DMS 273 (cell line): Measurements from ENCODE around the gene EEF1AKMT4.

Experiments used
- DNase-seq: peaks from one replicate; lab custom pipeline; 2025; ENCODE audit not compliant: unreplicated experiment; lab: John Stamatoyannopoulos, UW

EEF1AKMT4 gene

DNA sequence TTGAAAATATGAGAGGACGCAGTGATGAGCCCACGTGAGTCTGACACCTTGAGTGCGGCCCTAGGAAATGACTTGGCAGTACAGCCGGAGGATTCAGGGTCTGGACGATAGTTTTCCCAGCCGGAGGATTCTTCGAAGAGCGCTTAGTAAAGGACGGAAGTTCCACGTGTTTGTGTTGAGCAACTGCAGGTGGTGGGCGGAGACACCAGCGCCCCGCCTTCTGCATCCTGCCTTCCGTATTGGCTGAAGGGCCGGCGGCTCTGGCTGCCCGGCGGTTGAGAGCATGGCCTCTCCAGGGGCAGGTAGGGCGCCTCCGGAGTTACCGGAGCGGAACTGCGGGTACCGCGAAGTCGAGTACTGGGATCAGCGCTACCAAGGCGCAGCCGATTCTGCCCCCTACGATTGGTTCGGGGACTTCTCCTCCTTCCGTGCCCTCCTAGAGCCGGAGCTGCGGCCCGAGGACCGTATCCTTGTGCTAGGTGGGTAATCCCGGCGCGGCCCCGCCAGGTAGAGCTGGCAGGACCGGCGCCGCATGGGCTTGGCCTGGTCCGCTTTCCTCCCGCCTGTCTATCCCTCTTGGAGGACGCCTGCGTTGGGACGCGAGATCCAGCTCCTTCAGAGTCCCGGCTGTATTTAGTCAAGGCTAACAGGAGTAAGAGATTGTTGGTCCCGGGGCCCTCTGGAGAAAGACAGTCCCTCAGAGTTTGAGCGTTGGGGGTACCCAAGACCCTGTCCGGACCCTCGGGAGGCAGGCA, at the start of gene EEF1AKMT4:
Gene EEF1AKMT4 (plus strand): TSS at position 261 of the 755 bp plus-strand sequence. CDS start 23 bp downstream, at position 284.
- peak; percentile 100 for DNase-seq

DNA sequence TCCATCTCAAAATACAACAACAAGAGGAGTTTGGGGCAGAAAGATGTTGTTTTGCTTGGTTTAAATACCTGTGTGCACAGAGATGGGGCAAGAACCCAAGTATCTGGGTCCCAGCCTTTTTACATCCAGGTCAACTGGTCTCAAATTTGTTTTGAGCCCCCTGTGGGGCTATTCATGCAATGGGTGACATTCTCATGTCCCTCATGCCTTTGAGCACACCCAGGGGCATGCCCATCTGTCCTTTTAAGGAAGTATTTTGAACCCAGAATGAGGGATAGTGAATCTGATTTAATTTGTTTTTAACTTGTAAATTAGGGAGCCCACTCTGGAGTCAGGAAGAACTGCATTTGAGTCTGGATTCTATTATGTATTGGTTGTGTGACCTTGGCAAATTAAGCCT, 48.6 kb upstream of the EEF1AKMT4 start:
- no peak for DNase-seq

DNA sequence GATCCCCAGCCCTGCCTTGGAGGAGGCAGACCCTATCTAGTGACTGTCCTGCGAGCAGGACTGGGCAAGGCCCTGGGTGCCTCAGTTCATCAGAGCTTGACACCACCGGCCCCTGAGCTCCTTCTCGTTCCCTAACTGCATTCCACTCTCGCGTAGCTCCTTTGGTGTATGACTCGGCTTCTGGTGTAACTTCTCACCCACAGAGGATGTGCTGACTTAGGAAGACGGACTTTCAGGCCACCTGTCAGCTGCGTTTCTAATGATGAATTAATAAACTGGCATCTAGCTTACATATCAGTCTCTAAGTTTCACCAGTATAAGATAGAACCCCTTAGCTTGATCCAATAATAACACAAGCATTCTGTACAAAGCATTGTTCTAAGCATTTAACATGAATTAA, 45.9 kb upstream of the EEF1AKMT4 start:
- DNase-seq: no peak

DNA sequence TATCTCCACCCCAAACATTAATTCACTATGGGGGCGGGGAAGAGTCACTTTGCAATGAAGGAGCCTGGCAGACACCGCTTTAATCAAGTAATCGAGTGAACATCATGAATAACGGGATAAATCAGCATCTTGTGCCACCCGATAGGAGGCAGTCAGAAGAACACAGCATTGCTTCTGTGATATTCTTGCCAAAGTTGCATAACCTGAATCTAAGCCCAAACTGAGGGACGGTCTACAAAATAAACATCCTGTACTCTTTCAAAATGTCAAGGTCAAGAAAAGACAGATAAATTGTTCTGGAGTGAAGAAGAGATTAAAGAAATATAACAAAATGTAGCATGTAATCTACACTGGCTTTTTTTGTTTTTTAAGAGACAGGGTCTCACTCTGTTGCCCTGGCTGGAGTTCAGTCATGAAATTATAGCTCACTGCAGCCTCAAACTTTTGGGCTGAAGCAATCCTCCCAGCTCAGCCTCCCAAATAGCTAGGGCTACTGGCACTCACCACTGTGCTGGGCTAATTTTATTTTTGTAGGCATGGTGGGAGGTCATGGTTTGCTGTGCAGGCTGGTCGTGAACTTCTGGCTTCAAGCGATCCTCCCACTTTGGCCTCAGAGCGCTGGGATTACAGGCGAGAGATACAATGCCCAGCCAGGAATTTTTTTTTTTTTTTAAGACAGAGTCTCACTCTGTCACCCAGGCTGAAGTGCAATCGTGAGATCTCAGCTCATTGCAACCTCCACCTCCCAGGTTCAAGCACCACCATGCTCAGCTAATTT, 40.1 kb upstream of the EEF1AKMT4 start:
- DNase-seq: no peak

DNA sequence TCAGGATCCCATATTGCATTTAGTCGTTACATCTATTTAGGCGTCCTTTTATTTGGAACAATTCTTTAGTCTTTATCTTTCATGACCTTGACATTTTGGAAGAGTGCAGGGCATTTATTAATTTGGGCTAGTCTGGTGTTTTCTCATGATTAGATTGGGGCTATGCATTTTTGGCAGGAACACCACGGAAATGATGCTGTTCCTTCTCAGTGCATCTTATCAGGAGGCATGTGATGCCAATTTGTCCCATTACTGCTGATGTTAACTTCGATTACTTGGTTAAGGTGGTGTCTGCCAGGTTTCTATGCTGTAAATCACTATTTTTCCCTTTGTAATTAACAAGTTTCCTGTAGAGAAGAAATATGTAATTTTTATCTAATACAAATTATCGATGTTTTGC, 38.2 kb upstream of the EEF1AKMT4 start:
- DNase-seq: no peak

DNA sequence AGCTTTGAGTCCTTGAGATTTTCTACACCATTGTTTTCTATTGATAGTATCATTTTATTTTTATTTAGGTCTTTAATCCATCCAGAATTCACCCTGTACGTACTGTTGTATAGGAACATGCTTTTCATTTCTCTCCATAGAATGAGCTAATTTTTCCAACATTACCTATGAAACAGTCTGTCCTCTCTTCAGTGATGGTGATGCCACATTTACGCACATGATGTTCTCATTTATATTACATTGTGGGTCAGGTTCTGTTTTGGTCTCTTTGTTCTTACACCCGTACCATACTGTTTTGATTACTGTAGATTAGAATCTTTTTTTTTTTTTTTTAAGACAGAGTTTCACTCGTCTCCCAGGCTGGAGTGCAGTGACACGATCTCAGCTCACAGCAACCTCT, 37.8 kb upstream of the EEF1AKMT4 start:
- no peak for DNase-seq

DNA sequence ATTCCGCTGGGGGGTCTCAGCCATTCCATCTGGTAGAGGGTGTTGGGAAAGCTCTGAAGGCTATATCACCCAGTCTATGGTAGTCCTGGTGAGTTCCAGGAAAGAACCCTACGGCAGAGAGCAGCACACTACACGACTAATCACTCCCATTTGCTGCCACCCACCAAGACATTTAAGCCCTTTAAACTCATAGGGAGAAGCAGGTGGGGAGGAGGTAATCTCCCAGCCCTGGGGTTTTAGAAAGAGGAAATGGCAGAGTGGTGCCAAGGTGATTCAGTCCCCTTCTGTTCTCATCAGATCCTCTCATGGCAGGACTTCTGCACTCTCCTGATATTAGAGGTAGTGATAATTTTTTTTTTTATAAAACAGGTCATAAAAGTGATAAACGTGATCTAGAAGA, 30.7 kb upstream of the EEF1AKMT4 start:
- no peak for DNase-seq

DNA sequence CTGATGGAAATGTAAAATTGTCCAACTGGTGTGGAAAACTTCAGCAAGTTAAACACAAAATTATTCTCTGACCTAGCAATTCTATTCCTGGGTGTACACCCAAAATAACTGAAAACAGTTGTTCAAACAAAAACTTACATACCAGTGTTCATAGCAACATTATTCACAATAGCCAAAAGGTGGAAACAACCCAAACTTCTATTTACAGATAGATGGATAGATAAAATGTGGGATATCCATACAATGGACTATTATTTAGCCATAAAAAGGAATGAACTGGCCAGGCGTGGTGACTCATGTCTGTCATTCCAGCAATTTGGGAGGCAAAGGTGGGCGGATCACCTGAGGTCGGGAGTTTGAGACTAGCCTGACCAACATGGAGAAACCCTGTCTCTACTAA, 27.0 kb upstream of the EEF1AKMT4 start:
- no peak for DNase-seq

DNA sequence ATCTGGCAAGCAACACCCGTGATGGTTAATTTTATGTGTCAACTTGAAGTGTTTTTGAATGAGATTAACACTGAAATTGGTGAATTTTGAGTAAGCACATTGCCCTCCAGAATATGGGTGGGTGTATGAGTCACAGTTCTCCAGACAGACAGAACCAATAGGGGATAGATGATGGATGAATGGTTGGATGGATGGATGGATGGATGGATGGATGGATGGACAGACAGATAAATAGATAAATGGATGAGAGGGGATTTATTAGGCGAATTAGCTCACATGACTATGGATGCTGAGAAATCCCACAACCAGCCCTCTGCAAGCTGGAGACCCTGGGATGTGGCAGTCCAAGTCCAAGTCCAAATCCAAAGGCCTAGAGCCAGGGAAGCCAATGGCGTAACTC, 25.5 kb upstream of the EEF1AKMT4 start:
- DNase-seq: no peak

DNA sequence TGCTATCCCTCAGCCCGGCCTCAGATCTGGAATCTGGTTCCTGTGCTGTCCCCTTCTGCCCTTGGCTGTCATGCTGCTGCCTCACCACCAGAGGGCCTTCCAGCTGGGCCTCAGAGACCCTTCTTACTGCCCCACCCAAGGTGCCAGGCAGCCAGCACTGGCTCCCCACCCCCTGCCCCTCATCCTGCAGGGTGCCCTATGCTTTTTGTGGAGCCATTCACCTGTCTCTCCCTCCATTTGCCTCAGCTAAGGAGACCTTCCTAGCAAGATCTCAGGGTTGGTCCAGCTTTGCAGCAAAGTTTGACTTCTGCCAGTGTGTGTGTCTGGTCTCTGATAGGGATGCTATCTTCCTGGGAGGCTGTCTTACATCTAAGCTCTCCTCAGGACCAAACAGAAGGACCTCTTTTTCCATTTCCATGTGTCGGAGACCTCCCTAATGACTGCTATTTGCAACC, 22.0 kb upstream of the EEF1AKMT4 start:
- DNase-seq: peak; percentile 78

DNA sequence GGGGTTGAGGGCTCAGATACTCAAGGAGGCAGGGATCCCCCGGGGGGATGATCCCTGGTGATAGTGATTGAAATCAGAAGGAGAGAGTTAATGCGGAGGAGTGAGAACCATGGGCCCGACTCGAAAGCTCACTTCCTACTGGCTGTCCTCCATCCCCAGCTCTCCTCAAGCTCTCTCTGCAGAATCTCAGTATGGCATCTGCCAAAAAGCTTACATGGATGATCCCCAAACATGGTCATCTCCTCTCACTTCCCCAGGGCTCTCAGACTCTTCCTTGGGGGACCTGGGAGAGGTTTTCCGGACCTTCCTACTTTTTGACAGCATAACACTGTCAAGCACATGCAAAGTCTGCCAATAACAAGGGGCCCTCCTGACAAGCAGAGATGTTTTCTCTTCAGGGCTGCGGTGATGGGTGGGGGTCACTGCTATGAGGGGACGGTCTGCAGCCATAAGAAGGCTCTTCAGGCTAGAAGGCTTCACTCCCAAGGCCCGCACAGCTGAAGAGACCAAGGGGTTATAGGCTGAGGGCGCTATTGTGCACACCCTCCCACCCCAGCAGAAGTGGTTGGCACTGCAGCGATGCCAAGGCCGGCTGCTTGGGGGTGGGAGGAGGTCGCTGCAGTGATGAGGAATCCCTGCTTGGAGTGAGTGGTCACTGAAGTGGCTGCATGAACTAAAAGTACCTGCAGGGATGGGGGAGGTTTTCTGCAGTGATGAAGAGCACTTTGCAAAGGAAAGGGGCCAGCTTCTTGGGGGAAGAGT, 20.9 kb upstream of the EEF1AKMT4 start:
- DNase-seq: no peak

DNA sequence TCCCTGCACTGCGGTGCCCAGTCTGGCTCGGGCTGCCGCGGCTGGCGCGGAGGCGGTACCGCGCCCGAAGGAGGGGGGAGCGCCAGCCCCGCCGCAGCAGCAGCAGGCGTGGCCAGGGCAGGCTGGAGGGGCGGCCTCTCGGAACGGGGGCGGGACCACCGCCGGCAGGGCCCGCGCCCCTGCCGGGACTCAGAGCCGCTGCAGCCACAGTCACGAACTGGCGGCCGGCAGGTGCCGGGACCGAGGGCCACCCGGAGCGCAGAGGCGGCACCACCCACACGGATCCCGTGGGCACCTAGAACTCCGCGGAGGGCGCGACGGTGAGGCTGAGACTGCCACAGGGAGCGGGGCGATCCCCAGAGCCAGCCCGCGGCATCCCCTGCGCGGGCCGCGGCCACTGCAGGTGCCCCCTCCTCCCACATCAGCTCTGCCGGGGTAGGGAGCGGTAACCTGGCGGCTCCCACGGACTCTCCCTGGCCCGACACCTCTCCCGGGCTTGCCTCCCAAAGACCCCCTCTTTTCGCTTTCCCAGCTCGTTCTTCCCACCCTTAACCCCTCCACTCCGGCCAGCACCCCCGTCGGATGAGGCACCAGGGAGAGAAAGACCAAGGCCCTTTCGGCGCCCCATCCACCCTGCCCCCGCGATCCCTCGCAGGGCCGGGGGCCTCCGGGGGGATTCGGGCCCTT, 19.9 kb upstream of the EEF1AKMT4 start, which contains the start of gene VWA5B2:
Gene VWA5B2 (plus strand): TSS at position 192 of the 687 bp plus-strand sequence. CDS start 944 bp downstream, outside the sequence.
- peak; percentile 97 for DNase-seq

DNA sequence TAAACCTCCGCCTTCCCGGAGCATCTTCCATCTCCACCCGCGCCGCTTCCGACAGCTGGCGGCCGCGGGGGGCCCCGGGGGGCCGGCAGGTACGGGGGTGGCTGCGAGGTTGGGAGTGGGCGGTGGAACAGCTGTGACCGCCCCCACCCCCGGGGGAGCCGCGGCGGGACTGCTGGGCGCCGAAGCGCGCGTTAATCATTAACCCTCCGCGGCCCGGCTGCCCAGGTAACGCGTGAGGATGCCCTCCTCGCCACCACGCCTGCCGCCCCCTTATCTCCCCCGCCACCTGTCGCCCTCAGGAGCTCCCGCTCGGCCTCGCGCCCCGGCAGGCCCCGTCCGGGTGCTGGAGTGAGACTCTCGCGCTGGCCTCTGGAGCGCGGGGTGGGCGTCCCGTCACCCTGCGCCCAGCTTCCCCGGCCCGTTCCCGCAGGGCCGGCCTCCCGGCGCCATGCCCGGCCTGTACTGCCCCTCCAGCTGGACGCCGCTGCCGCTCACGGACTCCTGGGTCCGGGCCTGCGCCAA, 19.3 kb upstream of the EEF1AKMT4 start:
- peak; percentile 74 for DNase-seq

DNA sequence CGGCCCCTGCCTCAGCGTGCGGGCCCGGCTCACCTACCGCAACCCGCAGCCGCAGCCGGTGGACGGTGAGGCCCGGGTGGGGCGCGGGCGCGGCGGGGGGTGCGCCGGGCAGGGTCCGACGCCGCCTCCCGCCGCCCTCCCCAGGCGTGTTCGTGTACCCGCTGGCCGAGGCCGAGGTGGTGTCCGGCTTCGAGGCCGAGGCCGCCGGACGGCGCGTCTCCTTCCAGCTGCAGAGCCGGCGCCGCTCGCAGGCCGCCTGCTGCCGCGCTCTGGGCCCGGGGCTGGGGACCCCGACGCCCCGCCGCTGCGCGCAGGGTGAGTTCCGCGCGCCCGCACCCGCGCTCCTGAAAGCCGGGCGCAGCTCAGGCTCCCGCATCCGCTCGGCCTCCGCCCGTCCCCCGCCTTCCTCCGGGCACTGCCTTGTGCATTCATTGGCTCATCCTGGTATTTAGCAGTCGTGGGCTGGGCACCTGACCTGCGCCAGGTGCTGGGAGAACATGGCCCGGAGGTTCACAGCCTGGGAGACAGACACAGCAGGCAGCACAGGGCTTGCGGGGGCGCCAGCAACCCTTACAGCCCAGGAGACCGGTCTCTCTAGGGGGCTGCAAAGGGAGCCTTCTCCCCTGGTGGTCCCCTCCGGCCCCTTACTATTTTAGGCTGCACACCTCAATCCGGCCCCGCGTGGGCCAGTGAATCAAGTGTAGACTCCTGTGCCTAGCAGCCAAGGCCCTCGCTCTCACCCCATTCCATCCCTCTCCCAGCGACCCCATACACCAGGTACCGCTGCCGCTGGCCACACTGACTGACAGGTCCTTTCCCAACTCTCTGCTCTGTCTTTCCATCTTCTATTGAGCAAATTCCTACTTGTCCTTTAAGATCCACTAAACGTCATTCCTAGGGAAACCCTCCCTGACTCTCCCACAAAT, 18.6 kb upstream of the EEF1AKMT4 start:
- no peak for DNase-seq

DNA sequence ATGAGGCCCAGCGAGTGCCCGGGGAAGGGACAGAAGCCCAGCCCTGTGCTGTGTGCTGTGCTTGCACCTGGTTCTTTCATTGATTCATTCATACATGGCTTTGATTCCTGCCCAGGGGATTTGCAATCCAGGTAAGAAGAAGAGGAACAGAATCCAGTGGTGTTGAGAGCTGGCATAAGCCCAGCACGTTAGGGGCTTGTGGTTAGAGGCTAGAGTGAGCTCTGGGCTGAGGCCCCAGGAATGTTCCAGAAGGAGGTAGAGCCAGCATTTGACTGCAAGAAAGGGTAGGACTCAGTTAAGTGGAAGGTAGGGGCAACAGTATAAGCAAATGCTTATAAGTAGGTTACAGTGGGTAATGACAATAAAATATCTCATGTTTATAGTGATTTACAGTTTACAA, 17.8 kb upstream of the EEF1AKMT4 start:
- no peak for DNase-seq

DNA sequence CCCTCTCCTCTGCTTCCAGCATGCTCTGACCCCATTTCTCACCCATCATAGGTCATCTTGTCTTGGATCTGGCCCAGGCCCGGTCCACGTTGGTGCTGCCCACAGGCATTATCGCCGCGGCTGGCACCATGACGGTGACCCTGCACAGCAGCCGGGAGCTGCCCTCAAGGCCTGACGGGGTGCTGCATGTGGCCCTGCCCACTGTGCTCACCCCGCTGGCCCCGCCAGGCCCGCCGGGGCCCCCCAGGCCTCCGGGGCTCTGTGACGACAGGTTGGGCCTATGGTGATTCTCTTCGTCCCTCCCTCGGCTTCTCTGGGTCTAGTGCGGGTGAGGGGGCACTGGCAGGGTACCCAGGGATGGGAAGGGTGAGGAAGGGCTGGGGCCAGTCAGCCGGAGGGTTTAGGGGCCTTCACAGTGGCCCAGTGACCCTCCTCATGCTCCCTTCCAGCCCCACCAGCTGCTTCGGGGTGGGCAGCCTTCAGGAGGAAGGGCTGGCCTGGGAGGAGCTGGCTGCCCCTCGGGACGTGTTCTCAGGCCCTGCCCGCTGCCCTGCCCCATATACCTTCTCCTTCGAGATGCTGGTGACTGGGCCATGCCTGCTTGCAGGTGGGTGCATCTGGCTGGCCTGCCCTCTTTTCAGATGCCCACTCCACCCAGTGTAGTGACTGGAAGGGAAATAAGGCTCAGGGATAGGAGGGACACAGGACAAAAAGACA, 16.2 kb upstream of the EEF1AKMT4 start:
- no peak for DNase-seq

DNA sequence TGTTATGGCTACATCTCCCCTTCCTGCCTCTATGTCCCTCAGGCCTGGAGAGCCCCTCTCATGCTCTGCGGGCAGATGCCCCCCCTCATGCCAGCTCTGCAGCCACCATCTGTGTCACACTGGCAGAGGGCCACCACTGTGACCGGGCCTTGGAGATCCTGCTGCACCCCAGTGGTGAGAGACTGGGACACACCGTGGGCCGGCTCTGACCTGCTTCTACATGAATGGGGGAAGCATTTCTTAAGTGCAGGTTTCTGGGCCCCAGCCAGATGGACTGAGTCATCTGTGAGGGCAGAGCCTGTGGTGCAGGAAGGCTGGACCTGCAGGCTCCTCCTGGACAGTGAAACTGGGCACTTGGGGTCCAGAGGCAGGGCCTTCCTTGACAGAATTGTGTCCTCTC, 15.2 kb upstream of the EEF1AKMT4 start:
- peak; percentile 82 for DNase-seq

DNA sequence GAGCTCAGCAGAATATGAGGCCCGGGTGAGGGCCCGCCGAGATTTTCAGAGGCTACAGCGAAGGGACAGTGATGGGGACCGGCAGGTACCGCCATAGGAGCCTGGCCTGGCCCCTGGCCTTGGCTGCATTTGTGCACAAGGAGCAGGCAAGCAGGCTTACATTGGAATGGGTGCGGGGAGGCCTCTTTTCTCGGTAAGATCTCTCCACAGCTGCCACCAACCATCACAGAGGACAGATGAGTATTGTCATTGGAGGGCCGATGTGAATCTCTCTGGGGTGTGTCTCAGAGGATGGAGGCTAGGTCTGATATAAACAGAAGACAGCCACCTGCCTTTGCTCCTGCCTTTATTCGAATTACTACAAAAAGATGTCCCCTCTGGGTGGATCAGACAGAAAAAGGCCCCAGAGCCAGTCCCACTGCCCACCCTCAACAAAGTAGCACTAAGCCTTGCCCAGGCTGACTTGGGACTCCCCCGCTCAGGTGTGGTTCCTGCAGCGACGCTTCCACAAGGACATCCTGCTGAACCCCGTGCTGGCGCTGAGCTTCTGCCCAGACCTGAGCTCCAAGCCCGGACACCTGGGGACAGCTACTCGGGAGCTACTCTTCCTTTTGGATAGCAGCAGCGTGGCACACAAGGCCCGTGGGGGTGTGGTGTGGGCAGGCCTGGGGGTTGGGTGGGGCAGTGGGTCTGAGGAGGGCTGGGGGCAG, 14.6 kb upstream of the EEF1AKMT4 start:
- no peak for DNase-seq
